ENCODE measurements around the gene FAM131B.

GRCh38 chr7:143384148-143384547 is 21.6 kb upstream of the FAM131B start:
- no peak for TF ChIP-seq POLR2A (IDR thresholded peaks at IDR 0.05; ENCODE audit: low read depth, low read length)
- no peak for TF ChIP-seq POLR2AphosphoS5 (IDR thresholded peaks at IDR 0.05; ENCODE audit: low read depth, low read length)
- no peak for TF ChIP-seq TAF1 (IDR thresholded peaks at IDR 0.05; ENCODE audit: borderline replicate concordance, low read depth, low read length)
